ENCODE measurements around the gene SEC31B. TPM values are rescaled to one million over a fixed set of nuclear protein-coding genes. Genes with fewer than 3 reads are reported as not detected.

Gene SEC31B
- total and polyA plus RNA-seq, 2 of the 8 experiments (the other 6 are each of a cell fraction or from before 2014, with no cell fraction given), result 4.1 to 5.3 TPM

- Histone ChIP-seq H3K18ac (ENCODE audit: extremely low read depth, low read length) (no peak overlapping the region), H3K79me2 (ENCODE audit: control insufficient read depth in 1 of 2, insufficient read depth in 2 of 2, low read length in 2 of 2) (no peaks in the 10 kb centered on the region), H3K4me3 (ENCODE audit: extremely low read depth in 1 of 4, insufficient read depth in 2 of 4, low read depth in 3 of 4, low read length in 4 of 4) (no peak overlapping the region), H3K79me1 (ENCODE audit: low read depth, low read length) (0 out of 2 replicates have a peak, but pooled peaks cover 2% of the 10 kb centered on the region), H2AFZ (ENCODE audit: low read length) (no peak overlapping the region), H4K91ac (replicated peaks; ENCODE audit: insufficient read length, low read length) (no peak overlapping the region), H4K5ac (ENCODE audit: insufficient read length, low read depth, low read length) (no peak overlapping the region), H3K14ac (ENCODE audit: insufficient read length) (no peak overlapping the region), H3K9ac (replicated peaks in 1 of 4; ENCODE audit: extremely low read depth in 1 of 4, low read depth in 3 of 4, low read length in 3 of 4) (no peak overlapping the region; a peak in 2 of 7 replicates), H3K4me2 (ENCODE audit: insufficient read depth in 1 of 2, low read depth in 2 of 2, low read length in 2 of 2) (no peak overlapping the region), H2BK20ac (ENCODE audit: low read length) (no peak overlapping the region), H2BK5ac (ENCODE audit: low read depth, low read length) (no peak overlapping the region), H4K8ac (ENCODE audit: extremely low read depth, insufficient read depth, low read length) (no peak overlapping the region), H2BK15ac (ENCODE audit: low read length) (no peak overlapping the region), H2BK120ac (replicated peaks; ENCODE audit: low read depth, low read length) (no peak overlapping the region), H3K23ac (ENCODE audit: insufficient read length) (no peak overlapping the region), H3K4me1 (replicated peaks in 1 of 4; ENCODE audit: control insufficient read depth in 3 of 4, insufficient read depth in 4 of 4, low read length in 3 of 4) (peaks cover 7 to 10% (median 8%) of the 10 kb centered on the region in 4 experiments; a peak in 6 of 7 replicates), H3K36me3 (ENCODE audit: control insufficient read depth in 2 of 4, insufficient read depth in 4 of 4, low read length in 3 of 4) (peaks cover 0 to 10% (median 3%) of the 10 kb centered on the region in 4 experiments; a peak in 4 of 8 replicates), H3K4ac (replicated peaks; ENCODE audit: insufficient read length, low read depth, low read length) (no peak overlapping the region), H2AK5ac (ENCODE audit: low read depth, low read length) (no peak overlapping the region), H4K20me1 (replicated peaks in 1 of 2; ENCODE audit: control insufficient read depth in 1 of 2, insufficient read depth in 2 of 2, low read length in 2 of 2) (peaks cover 16 to 17% of the 10 kb centered on the region in 2 experiments), H3K27me3 (replicated peaks in 1 of 4; ENCODE audit: control insufficient read depth in 3 of 4, extremely low read depth in 1 of 4, insufficient read depth in 3 of 4, low read length in 3 of 4) (peaks cover 45 to 71% (median 60%) of the 10 kb centered on the region in 4 experiments), H2BK12ac (ENCODE audit: low read depth, low read length) (no peak overlapping the region), H3K23me2 (ENCODE audit: low read depth, low read length) (peaks cover 2% of the 10 kb centered on the region; the same call in 1 of the 2 replicates), H3K27ac (ENCODE audit: low read depth, low read length) (no peak overlapping the region), H3K9me3 (ENCODE audit: insufficient read depth in 2 of 2, low read depth in 1 of 2, low read length in 1 of 2) (no peaks in the 10 kb centered on the region), H3K56ac (replicated peaks; ENCODE audit: insufficient read length, low read depth, low read length) (no peak overlapping the region)
- FAIRE-seq (no peak), DNase-seq (ENCODE audit: low read depth in 1 of 2, low spot score in 2 of 2) (no peak)
- POLR2A ChIA-PET (ENCODE audit: partially characterized antibody), result interaction anchor here (1.2 kb wide), 1 partner anchor 8 kb away, joined by 3 read pairs; no protein-coding TSS in a partner anchor
- 84% methylated on average over 2 of the region's 2 CpGs; no CpG with 5 or more reads in 1 of the 2 experiments for WGBS, 2 experiments (ENCODE audit: extremely low coverage in 1 of 2, insufficient coverage in 1 of 2, insufficient read length in 1 of 2, insufficient replicate concordance in 2 of 2, low coverage in 1 of 2, low lambda C conversion rate in 2 of 2, missing lambda C conversion rate in 1 of 2)
- CTCF ChIA-PET (ENCODE audit: partially characterized antibody), result interaction anchor here (1.5 to 3.7 kb wide), 2 partner anchors 18 to 28 kb away, joined by 5 to 11 read pairs; no protein-coding TSS in a partner anchor
Measured at GRCh38 chr10:100490531-100490930, 29.1 kb downstream of the SEC31B start.

All from H1 (cell line).